ENCODE measurements around the gene HBG1. TPM values are rescaled to one million over a fixed set of nuclear protein-coding genes. Genes with fewer than 3 reads are reported as not detected.

Gene HBG1
- total and polyA plus RNA-seq, 2 of the 4 experiments (the other 2 are of a cell fraction), result not detected

- H4K91ac ChIP-seq (ENCODE audit: insufficient read depth, low read depth, low read length), result no peak overlapping the region
- POLR2A ChIA-PET (ENCODE audit: unreplicated experiment), result no interaction called here
- H4K8ac ChIP-seq (ENCODE audit: low read depth in 2 of 2, low read length in 2 of 2), result no peak overlapping the region
- H3K18ac ChIP-seq (ENCODE audit: low read depth, low read length), result no peak overlapping the region
- no peak overlapping the region for H2BK120ac ChIP-seq (ENCODE audit: low read depth, low read length)
- no CpG with 5 or more reads among the region's 1 CpG for WGBS, 2 experiments (ENCODE audit: extremely low coverage in 2 of 2, insufficient read length in 1 of 2)
- H3K27me3 ChIP-seq (ENCODE audit: control insufficient read depth, insufficient read depth, low read length), result no peaks in the 10 kb centered on the region
- no peak overlapping the region for H3K23ac ChIP-seq (ENCODE audit: low read depth, low read length)
- no peak overlapping the region for H3K27ac ChIP-seq (ENCODE audit: insufficient read depth, low read length)
- H2AK5ac ChIP-seq (ENCODE audit: low read depth, low read length), result no peak overlapping the region
- no peak overlapping the region for H3K4me2 ChIP-seq (ENCODE audit: low read depth, low read length)
- H2AK9ac ChIP-seq (replicated peaks; ENCODE audit: low read depth, low read length, poor library complexity), result no peak overlapping the region
- H2BK5ac ChIP-seq (ENCODE audit: low read depth, low read length, poor library complexity, severe bottlenecking), result no peak overlapping the region
- H3K9me1 ChIP-seq (ENCODE audit: insufficient read depth, low read length), result peaks cover 5% of the 10 kb centered on the region; the same call in 1 of the 2 replicates
- peaks cover 2% of the 10 kb centered on the region; the same call in 1 of the 2 replicates for H3K4me1 ChIP-seq (ENCODE audit: control insufficient read depth, insufficient read depth, low read length)
- CTCF ChIA-PET, result no interaction called here
- H4K20me1 ChIP-seq (ENCODE audit: insufficient read depth, low read length), result no peaks in the 10 kb centered on the region
- no peaks in the 10 kb centered on the region for H3K79me1 ChIP-seq (ENCODE audit: low read depth in 1 of 2, low read length in 2 of 2)
- dilution Hi-C loops (cut with HindIII; ENCODE audit: low sequenced_read_pairs, unreplicated experiment), result no loop called here
- no peak for DNase-seq
- no peak overlapping the region for H3K14ac ChIP-seq (replicated peaks; ENCODE audit: low read depth, low read length)
- no peaks in the 10 kb centered on the region for H3K36me3 ChIP-seq (ENCODE audit: control insufficient read depth, insufficient read depth, low read length)
- no TSS peak for BruUV-seq (replicated peaks)
- no peak overlapping the region for H4K5ac ChIP-seq (ENCODE audit: low read depth, low read length)
- H3K4ac ChIP-seq (ENCODE audit: low read depth, low read length), result no peak overlapping the region
- no peak overlapping the region for H2BK20ac ChIP-seq (ENCODE audit: low read depth, low read length)
- no peak for TF ChIP-seq FOS (IDR thresholded peaks at IDR 0.05; ENCODE audit: low read depth, low read length)
- TF ChIP-seq NFE2L2 (IDR thresholded peaks at IDR 0.05; ENCODE audit: low read depth, low read length), result no peak
- no peak for TF ChIP-seq MAFK (IDR thresholded peaks at IDR 0.05; ENCODE audit: low read depth, low read length)
- no peak for TF ChIP-seq MXI1 (IDR thresholded peaks at IDR 0.05; ENCODE audit: borderline replicate concordance, low read depth, low read length)
- TF ChIP-seq MAZ (IDR thresholded peaks at IDR 0.05; ENCODE audit: borderline replicate concordance, low read depth, low read length), result no peak
- TF ChIP-seq, protein P1, sequence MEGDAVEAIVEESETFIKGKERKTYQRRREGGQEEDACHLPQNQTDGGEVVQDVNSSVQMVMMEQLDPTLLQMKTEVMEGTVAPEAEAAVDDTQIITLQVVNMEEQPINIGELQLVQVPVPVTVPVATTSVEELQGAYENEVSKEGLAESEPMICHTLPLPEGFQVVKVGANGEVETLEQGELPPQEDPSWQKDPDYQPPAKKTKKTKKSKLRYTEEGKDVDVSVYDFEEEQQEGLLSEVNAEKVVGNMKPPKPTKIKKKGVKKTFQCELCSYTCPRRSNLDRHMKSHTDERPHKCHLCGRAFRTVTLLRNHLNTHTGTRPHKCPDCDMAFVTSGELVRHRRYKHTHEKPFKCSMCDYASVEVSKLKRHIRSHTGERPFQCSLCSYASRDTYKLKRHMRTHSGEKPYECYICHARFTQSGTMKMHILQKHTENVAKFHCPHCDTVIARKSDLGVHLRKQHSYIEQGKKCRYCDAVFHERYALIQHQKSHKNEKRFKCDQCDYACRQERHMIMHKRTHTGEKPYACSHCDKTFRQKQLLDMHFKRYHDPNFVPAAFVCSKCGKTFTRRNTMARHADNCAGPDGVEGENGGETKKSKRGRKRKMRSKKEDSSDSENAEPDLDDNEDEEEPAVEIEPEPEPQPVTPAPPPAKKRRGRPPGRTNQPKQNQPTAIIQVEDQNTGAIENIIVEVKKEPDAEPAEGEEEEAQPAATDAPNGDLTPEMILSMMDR (conservative IDR thresholded peaks at IDR 0.05; ENCODE audit: low read depth, low read length), result no peak
- TF ChIP-seq RAD21 (IDR thresholded peaks at IDR 0.05; ENCODE audit: low read length), result no peak
- TF ChIP-seq POLR2A (IDR thresholded peaks at IDR 0.05; ENCODE audit: low read depth, low read length), result no peak
- TF ChIP-seq, protein P2, sequence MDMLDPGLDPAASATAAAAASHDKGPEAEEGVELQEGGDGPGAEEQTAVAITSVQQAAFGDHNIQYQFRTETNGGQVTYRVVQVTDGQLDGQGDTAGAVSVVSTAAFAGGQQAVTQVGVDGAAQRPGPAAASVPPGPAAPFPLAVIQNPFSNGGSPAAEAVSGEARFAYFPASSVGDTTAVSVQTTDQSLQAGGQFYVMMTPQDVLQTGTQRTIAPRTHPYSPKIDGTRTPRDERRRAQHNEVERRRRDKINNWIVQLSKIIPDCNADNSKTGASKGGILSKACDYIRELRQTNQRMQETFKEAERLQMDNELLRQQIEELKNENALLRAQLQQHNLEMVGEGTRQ (IDR thresholded peaks at IDR 0.05; ENCODE audit: low read depth, low read length), result no peak
- TF ChIP-seq, protein P3, sequence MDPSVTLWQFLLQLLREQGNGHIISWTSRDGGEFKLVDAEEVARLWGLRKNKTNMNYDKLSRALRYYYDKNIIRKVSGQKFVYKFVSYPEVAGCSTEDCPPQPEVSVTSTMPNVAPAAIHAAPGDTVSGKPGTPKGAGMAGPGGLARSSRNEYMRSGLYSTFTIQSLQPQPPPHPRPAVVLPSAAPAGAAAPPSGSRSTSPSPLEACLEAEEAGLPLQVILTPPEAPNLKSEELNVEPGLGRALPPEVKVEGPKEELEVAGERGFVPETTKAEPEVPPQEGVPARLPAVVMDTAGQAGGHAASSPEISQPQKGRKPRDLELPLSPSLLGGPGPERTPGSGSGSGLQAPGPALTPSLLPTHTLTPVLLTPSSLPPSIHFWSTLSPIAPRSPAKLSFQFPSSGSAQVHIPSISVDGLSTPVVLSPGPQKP (IDR thresholded peaks at IDR 0.05; ENCODE audit: borderline replicate concordance, low read depth, low read length), result no peak
- no peak for TF ChIP-seq RFX5 (IDR thresholded peaks at IDR 0.05; ENCODE audit: low read depth, low read length)
- no peak for TF ChIP-seq CHD1 (IDR thresholded peaks at IDR 0.05; ENCODE audit: low read depth, low read length)
- no peak for TF ChIP-seq CEBPB (IDR thresholded peaks at IDR 0.05; ENCODE audit: low read depth, low read length)
- TF ChIP-seq SMC3 (IDR thresholded peaks at IDR 0.05; ENCODE audit: low read depth, low read length), result no peak
- H3K9me3 ChIP-seq (ENCODE audit: control insufficient read depth, insufficient read depth, low read length), result no peaks in the 10 kb centered on the region
- H2BK15ac ChIP-seq (ENCODE audit: low read depth, low read length), result no peak overlapping the region; the same call in 2 of the 3 replicates
- intact Hi-C loops (cut with micrococcal nuclease), result no loop called here
- no peak overlapping the region for H3K9ac ChIP-seq (ENCODE audit: low read depth, low read length)
- ATAC-seq (ENCODE audit: low read depth), result no peak
- in situ Hi-C loops (cut with MboI; ENCODE audit: low sequenced_read_pairs), result no loop called here
- H2AFZ ChIP-seq (replicated peaks; ENCODE audit: low read length, poor library complexity), result no peak overlapping the region
- H3K56ac ChIP-seq (ENCODE audit: extremely low read depth, insufficient read depth, low read length), result no peak overlapping the region
- H3K4me3 ChIP-seq (ENCODE audit: insufficient read depth, low read depth, low read length), result no peak overlapping the region
These were observed 9.6 kb downstream of the HBG1 start for GRCh38 chr11:5240056-5240455.
